ENCODE results near the gene SP140L. TPM values are rescaled to one million over a fixed set of nuclear protein-coding genes. Genes with fewer than 3 reads are reported as not detected.

SP140L gene
- total RNA-seq, 2 experiments from 2014 or later = 41.9 to 44.1 TPM

Other genes with a start within 250 kb of the SP140L start
- 10 to 100 TPM; 91.5 to 94.1 TPM for gene SP110, start 107.2 kb upstream of the SP140L start, total RNA-seq
- 100 to 1,000 TPM; 150 to 151 TPM for gene SP140, start 101.5 kb upstream of the SP140L start, total RNA-seq
- 100 to 1,000 TPM; 152 to 157 TPM for gene SP100, start 89.0 kb downstream of the SP140L start, total RNA-seq